ENCODE measurements around the gene MACROH2A2. TPM values are rescaled to one million over a fixed set of nuclear protein-coding genes. Genes with fewer than 3 reads are reported as not detected.
"Not testable (repeated sequence)": the region's sequence is repeated elsewhere in the genome, so short reads cannot be mapped to it uniquely, and the experiment has no call there.

Gene MACROH2A2
- total RNA-seq, 2 experiments from 2014 or later: 5.5 to 5.8 TPM

GRCh38 chr10:70159366-70159765 is 106.7 kb downstream of the MACROH2A2 start:
- CTCF ChIA-PET: interaction anchor here (1.1 to 5.5 kb wide), 2 partner anchors 13 to 44 kb away, joined by 3 to 40 read pairs; partner anchors contain the start of gene TYSND1

DNA sequence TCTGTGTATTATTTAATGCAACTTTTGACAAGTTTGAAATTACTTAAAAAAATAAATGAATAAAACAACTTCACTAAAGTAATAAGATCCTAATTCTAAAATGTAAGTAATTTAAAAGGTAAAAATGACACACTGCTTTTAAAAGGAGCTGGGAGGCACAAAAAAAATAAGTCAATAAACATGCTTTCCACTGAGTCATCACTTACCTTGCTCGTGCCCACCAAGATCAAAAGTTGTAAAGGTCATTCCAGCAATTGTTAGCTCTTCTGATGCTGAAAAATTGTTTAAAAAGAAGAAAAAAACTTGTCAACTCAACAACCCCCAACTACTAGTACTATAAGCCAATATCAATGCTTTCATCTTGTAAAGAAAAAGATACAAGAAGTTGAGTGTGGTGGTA is 108.2 kb downstream of the MACROH2A2 start:
- Mint-ChIP-seq H3K36me3 (ENCODE audit: low read depth) (peaks cover 77% of the 10 kb centered on the region), H3K4me1 (peaks cover 46% of the 10 kb centered on the region), H3K27ac (no peak overlapping the region), H3K9me3 (no peaks in the 10 kb centered on the region), H3K27me3 (no peaks in the 10 kb centered on the region), H3K4me3 (no peak overlapping the region)
- DNase-seq: no peak
- CTCF ChIA-PET: interaction anchor here (1.3 to 3.6 kb wide), 2 partner anchors 14 to 45 kb away, joined by 3 to 47 read pairs; partner anchors contain the start of gene TYSND1
- POLR2A ChIA-PET: interaction anchor here (0.7 to 2.2 kb wide), 2 partner anchors 9 to 15 kb away, joined by 3 to 9 read pairs; partner anchors contain the start of gene SAR1A

More at GRCh38 chr10:70159366-70159765, 106.7 kb downstream of the MACROH2A2 start:
- POLR2A ChIA-PET, H3K9me3 Mint-ChIP-seq, H3K27ac Mint-ChIP-seq, DNase-seq, H3K27me3 Mint-ChIP-seq, H3K4me3 Mint-ChIP-seq: not testable (repeated sequence)
- Mint-ChIP-seq H3K4me1 (peaks cover 36% of the 10 kb centered on the region), H3K36me3 (ENCODE audit: low read depth) (peaks cover 80% of the 10 kb centered on the region)

Other genes with a start within 250 kb of the MACROH2A2 start
- gene AIFM2, start 80.0 kb downstream of the MACROH2A2 start, total RNA-seq: 1 to 10 TPM; 3.7 to 3.8 TPM
- 1 to 10 TPM; 9.3 to 9.8 TPM for gene TYSND1, start 93.9 kb downstream of the MACROH2A2 start, total RNA-seq
- 10 to 100 TPM; 81.4 to 85.6 TPM for gene SAR1A, start 117.7 kb downstream of the MACROH2A2 start, total RNA-seq
- 100 to 1,000 TPM; 155 to 158 TPM for gene PPA1, start 180.6 kb downstream of the MACROH2A2 start, total RNA-seq
- not detected for gene NPFFR1, start 231.2 kb downstream of the MACROH2A2 start, total RNA-seq

All from activated CD4-positive, alpha-beta memory T cell treated with anti-CD3 and anti-CD28 coated beads, Interleukin-2, amount 10 ng/mL, durations not matched to agents 7 days and 5 days (primary cell).